ENCODE data around the gene EMC8. TPM values are rescaled to one million over a fixed set of nuclear protein-coding genes. Genes with fewer than 3 reads are reported as not detected.

Gene EMC8
- total RNA-seq, 1 donor from 2014 or later = 12.3 TPM

- no peak for DNase-seq
Observed at GRCh38 chr16:85781695-85782370, 17.5 kb downstream of the EMC8 start.

GRCh38 chr16:85781156-85781555 lies 18.2 kb downstream of the EMC8 start:
- DNase-seq = no peak

- no peak for DNase-seq
Observed at GRCh38 chr16:85780281-85780680, 19.1 kb downstream of the EMC8 start.

GRCh38 chr16:85778873-85779272 lies 20.5 kb downstream of the EMC8 start:
- no peak for DNase-seq

GRCh38 chr16:85777583-85778310 lies 21.6 kb downstream of the EMC8 start:
- no peak for DNase-seq

GRCh38 chr16:85774811-85775210 lies 24.5 kb downstream of the EMC8 start:
- no peak for DNase-seq

- no peak for DNase-seq
Observed at GRCh38 chr16:85774136-85774535, 25.2 kb downstream of the EMC8 start.

GRCh38 chr16:85773044-85773443 lies 26.3 kb downstream of the EMC8 start:
- DNase-seq = no peak

GRCh38 chr16:85770741-85771140 lies 28.6 kb downstream of the EMC8 start:
- DNase-seq = no peak

- no peak for DNase-seq
Observed at GRCh38 chr16:85768199-85768598, 31.1 kb downstream of the EMC8 start.

- no peak for DNase-seq
Observed at GRCh38 chr16:85767531-85767930, 31.8 kb downstream of the EMC8 start.

GRCh38 chr16:85765767-85766166 lies 33.6 kb downstream of the EMC8 start:
- no peak for DNase-seq

GRCh38 chr16:85765211-85765610 lies 34.1 kb downstream of the EMC8 start:
- no peak for DNase-seq

- no peak for DNase-seq
Observed at GRCh38 chr16:85763616-85764015, 35.7 kb downstream of the EMC8 start.

- DNase-seq = no peak
Observed at GRCh38 chr16:85762970-85763369, 36.4 kb downstream of the EMC8 start.

- no peak for DNase-seq
Observed at GRCh38 chr16:85761861-85762260, 37.5 kb downstream of the EMC8 start.

- DNase-seq = no peak
Observed at GRCh38 chr16:85759631-85760419, 39.5 kb downstream of the EMC8 start.

- DNase-seq = no peak
Observed at GRCh38 chr16:85759136-85759535, 40.2 kb downstream of the EMC8 start.

GRCh38 chr16:85757341-85757822 lies 42.0 kb downstream of the EMC8 start:
- no peak for DNase-seq

GRCh38 chr16:85755929-85756768 lies 43.2 kb downstream of the EMC8 start:
- no peak for DNase-seq

GRCh38 chr16:85754413-85754812 lies 44.9 kb downstream of the EMC8 start:
- no peak for DNase-seq

GRCh38 chr16:85753976-85754375 lies 45.4 kb downstream of the EMC8 start:
- no peak for DNase-seq
